Activated CD4-positive, alpha-beta T cell treated with anti-CD3 and anti-CD28 coated beads, Interleukin-2, Interleukin-4, amounts not matched to agents 100 ng/mL and 50 ng/mL, durations not matched to agents 16 hours and 8 hours (primary cell): ENCODE results near the gene CMC2.

Experiments used
- DNase-seq: peaks from one replicate; pipeline ENCODE4 v3.0.0-alpha.2; 2020; ENCODE audit warnings: low spot score

The CMC2 gene

GRCh38 chr16:81001330-81001729 is 5.4 kb downstream of the CMC2 start:
- DNase-seq: no peak

GRCh38 chr16:81000873-81001272 is 5.8 kb downstream of the CMC2 start:
- DNase-seq: no peak

GRCh38 chr16:80997964-80998620 is 8.6 kb downstream of the CMC2 start:
- no peak for DNase-seq

GRCh38 chr16:80997139-80997798 is 9.4 kb downstream of the CMC2 start:
- peak; percentile 52 for DNase-seq

GRCh38 chr16:80996688-80997138 is 10.0 kb downstream of the CMC2 start:
- no peak for DNase-seq

GRCh38 chr16:80994451-80994850 is 12.2 kb downstream of the CMC2 start:
- no peak for DNase-seq

GRCh38 chr16:80993834-80994233 is 12.9 kb downstream of the CMC2 start:
- no peak for DNase-seq

GRCh38 chr16:80993307-80993706 is 13.4 kb downstream of the CMC2 start:
- DNase-seq: no peak

GRCh38 chr16:80992676-80993293 is 13.9 kb downstream of the CMC2 start:
- DNase-seq: no peak

- no peak for DNase-seq
Measured at GRCh38 chr16:80991792-80992430, 14.8 kb downstream of the CMC2 start.

- DNase-seq: no peak
Measured at GRCh38 chr16:80990978-80991377, 15.7 kb downstream of the CMC2 start.

- no peak for DNase-seq
Measured at GRCh38 chr16:80990577-80990976, 16.1 kb downstream of the CMC2 start.

- DNase-seq: no peak
Measured at GRCh38 chr16:80989801-80990200, 16.9 kb downstream of the CMC2 start.

GRCh38 chr16:80988756-80989155 is 17.9 kb downstream of the CMC2 start:
- no peak for DNase-seq

GRCh38 chr16:80986557-80986956 is 20.1 kb downstream of the CMC2 start:
- DNase-seq: no peak

- DNase-seq: no peak
Measured at GRCh38 chr16:80985611-80986010, 21.1 kb downstream of the CMC2 start.

- DNase-seq: no peak
Measured at GRCh38 chr16:80984124-80984892, 22.4 kb downstream of the CMC2 start.

- DNase-seq: no peak
Measured at GRCh38 chr16:80982646-80983045, 24.0 kb downstream of the CMC2 start.

GRCh38 chr16:80981103-80981502 is 25.6 kb downstream of the CMC2 start:
- DNase-seq: no peak

GRCh38 chr16:80976946-80977345 is 29.7 kb downstream of the CMC2 start:
- no peak for DNase-seq

GRCh38 chr16:80974649-80975376 is 31.9 kb downstream of the CMC2 start:
- DNase-seq: peak; percentile 6
